ENCODE data around the gene KCNK6. TPM values are rescaled to one million over a fixed set of nuclear protein-coding genes. Genes with fewer than 3 reads are reported as not detected.

The KCNK6 gene
- total and polyA plus RNA-seq, 8 donors = under 0.01 to 32.2 (median 7.4) TPM

DNA sequence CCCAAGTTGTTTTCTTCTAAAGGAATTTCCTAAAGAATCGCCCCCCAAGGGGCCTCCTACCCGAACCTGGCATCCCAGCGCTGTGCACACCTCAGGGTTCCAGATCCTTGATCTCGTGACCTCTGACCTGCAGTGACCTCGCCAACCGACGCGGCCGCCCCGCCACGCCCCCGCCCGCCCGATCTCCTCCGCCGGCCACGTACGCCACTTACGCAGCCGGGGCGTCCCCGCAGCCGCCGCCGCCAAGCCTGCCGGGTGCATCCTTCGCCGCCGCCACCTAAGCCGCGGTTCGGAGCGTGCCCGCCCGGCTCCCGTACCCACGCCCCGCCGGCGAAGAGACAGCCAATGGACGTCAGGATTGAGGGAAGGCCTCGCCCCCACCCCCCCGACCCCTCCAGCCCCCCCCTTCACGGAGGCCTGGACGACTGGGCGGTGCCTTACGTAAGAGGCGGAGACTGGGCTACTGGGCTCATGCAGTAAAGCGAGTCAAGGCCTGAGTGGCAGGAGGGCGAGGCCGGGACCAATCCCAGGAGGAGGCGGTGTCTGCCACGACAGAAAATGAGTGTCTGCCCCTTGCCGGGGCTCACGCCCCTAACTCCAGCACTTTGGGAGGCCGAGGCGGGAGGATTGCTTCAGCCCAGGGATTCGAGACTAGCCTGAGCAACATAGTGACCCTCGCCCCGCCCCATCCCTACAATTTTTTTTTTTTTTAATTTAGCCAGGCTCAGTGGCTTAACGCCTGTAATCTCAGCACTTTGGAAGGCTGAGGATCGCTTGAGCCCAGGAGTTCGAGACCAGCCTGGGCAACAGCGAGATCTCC is 3.8 kb upstream of the KCNK6 start, which contains the start of gene YIF1B:
Gene YIF1B, minus strand, starts transcription at position 291 of the 820 bp plus-strand sequence. Its CDS starts 30 bp downstream, at position 261.
- Histone ChIP-seq H3K4me1 (peaks cover 18 to 51% (median 40%) of the 10 kb centered on the region in 4 donors), H3K36me3 (no peaks in the 10 kb centered on the region), H3K27ac (peak within 1 kb of the TSS; percentile 84 to 94 (median 88)), H3K9me3 (no peaks in the 10 kb centered on the region), H3K27me3 (no peaks in the 10 kb centered on the region), H3K4me3 (peak within 1 kb of the TSS; percentile 55 to 58 (median 56))
- intact Hi-C loops (cut with DNase I; ENCODE audit: low total_unique reads) = no loop called here
- TF ChIP-seq CTCF (IDR thresholded peaks at IDR 0.05) (no peak), POLR2AphosphoS5 (IDR thresholded peaks at IDR 0.05) (peak; percentile 73 to 93 (median 87))
- 0 to 2% (median 1%) methylated on average over 42 to 64 of the region's 64 CpGs for WGBS, 5 donors
- DNase-seq = peak; percentile 96 to 99

DNA sequence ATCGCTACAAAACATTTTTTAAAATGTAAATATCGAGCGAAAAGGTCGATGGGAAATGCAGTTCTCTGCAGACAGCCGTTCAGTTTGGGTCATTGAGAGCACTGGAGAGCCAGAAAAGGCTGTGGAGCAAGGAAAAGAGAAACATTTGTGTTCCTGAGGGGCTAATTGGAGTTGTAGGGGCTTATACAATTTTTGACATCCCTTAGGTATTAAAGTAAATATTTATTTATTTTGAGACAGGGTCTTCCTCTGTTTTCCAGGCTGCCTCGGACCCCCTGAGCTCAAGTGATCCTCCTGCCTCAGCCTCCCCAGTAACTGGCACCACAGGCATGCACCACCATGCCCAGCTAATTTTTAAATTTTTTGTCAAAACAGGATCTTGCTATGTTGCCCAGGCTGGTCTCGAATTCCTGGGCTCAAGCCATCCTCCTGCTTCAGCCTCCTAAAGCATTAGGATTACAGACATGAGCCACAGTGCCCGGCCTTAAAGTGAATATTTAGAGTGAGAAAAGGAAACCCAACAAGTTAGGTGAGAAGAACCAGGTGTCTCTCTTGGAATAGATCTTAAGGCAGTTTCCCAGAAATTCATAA is 3.1 kb upstream of the KCNK6 start:
- Histone ChIP-seq H3K36me3 (no peaks in the 10 kb centered on the region), H3K4me1 (peaks cover 24 to 58% (median 47%) of the 10 kb centered on the region in 4 donors), H3K4me3 (peak overlapping the region; percentile 55 to 58 (median 56)), H3K27me3 (no peaks in the 10 kb centered on the region), H3K27ac (peak overlapping the region; percentile 84 to 94 (median 88)), H3K9me3 (no peaks in the 10 kb centered on the region)
- TF ChIP-seq POLR2A (IDR thresholded peaks at IDR 0.05) = no peak
- no peak for TF ChIP-seq POLR2AphosphoS5 (IDR thresholded peaks at IDR 0.05)
- no peak for TF ChIP-seq EP300 (IDR thresholded peaks at IDR 0.05)
- TF ChIP-seq CTCF (IDR thresholded peaks at IDR 0.05) = no peak
- DNase-seq = no peak
- 31 to 34% (median 31%) methylated on average over 8 of the region's 8 CpGs for WGBS, 5 donors
- intact Hi-C loops (cut with DNase I; ENCODE audit: low total_unique reads) = no loop called here

DNA sequence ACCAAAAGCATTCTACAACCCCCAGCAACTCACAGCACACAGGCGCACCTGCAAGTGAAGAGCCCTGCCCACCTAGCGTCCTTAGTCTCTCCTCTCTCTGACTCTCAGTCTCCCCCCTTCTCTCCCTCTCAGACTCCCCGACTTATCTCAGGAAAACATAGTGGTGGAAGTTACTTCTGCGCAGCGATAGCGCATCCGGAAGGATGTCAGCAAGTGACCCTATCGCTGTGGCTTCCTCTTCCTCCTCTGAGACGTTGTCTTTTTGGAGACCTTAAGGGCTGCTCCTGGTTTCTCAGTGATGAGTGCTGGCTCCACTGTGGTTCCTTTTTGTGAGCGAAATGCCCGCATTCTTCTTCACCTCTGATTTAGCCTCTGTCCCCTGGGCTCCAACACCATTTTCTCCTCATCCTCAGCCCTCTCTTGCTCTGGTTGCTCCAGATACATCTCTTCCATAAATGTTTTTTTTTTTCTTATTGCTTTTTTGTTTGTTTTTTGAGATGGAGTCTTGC is 2.5 kb upstream of the KCNK6 start:
- 61 to 76% (median 72%) methylated on average over 11 of the region's 11 CpGs for WGBS, 5 donors
- TF ChIP-seq POLR2AphosphoS5 (IDR thresholded peaks at IDR 0.05) = no peak
- no peak for TF ChIP-seq EP300 (IDR thresholded peaks at IDR 0.05)
- TF ChIP-seq POLR2A (IDR thresholded peaks at IDR 0.05) = no peak
- TF ChIP-seq CTCF (IDR thresholded peaks at IDR 0.05) = no peak
- Histone ChIP-seq H3K27ac (peak overlapping the region; percentile 12 to 90 (median 85)), H3K27me3 (no peaks in the 10 kb centered on the region), H3K9me3 (no peaks in the 10 kb centered on the region), H3K4me1 (peaks cover 27 to 64% (median 51%) of the 10 kb centered on the region in 4 donors), H3K36me3 (no peaks in the 10 kb centered on the region), H3K4me3 (peak overlapping the region in 3 of 4 donors; percentile 12 to 58 (median 55))
- intact Hi-C loops (cut with DNase I; ENCODE audit: low total_unique reads) = no loop called here
- peak in 1 of 2 donors; percentile 44 for DNase-seq

DNA sequence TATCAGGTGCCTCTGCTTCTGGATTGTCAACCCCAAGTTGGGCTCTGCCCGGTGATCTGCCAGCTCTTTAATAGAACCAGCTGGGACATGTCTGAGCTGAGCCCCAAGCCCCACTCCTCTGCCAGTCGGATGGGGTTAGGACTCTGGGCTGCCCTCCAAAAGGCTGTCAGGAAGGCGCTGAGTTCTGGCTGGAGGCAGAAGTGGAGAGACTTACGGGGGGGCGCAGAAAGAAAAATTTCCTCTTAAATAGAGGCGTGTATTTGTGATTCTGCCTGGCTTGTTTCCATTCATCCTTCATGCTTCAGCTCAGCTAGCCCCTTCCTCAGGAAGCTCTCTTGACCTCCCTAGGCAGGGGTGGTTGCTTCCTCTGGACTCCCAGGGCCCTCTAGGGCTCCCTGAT is 985 bp upstream of the KCNK6 start:
- TF ChIP-seq CTCF (IDR thresholded peaks at IDR 0.05) = no peak
- TF ChIP-seq POLR2A (IDR thresholded peaks at IDR 0.05) = no peak
- no peak for TF ChIP-seq EP300 (IDR thresholded peaks at IDR 0.05)
- no peak for TF ChIP-seq POLR2AphosphoS5 (IDR thresholded peaks at IDR 0.05)
- 27 to 41% (median 37%) methylated on average over 5 to 6 of the region's 6 CpGs for WGBS, 5 donors
- Histone ChIP-seq H3K36me3 (no peaks in the 10 kb centered on the region), H3K9me3 (no peaks in the 10 kb centered on the region), H3K27ac (peak overlapping the region in 3 of 5 donors; percentile 77 to 89 (median 88)), H3K4me3 (peak overlapping the region in 1 of 4 donors; percentile 67), H3K4me1 (peaks cover 27 to 79% (median 59%) of the 10 kb centered on the region in 4 donors), H3K27me3 (no peaks in the 10 kb centered on the region)
- intact Hi-C loops (cut with DNase I; ENCODE audit: low total_unique reads) = no loop called here
- DNase-seq = peak in 1 of 2 donors; percentile 68

All from stomach (tissue), 9 donors.